K562 (cell line): ENCODE data around the gene C16orf96. TPM values are rescaled to one million over a fixed set of nuclear protein-coding genes. Genes with fewer than 3 reads are reported as not detected.
A peak's percentile ranks its signal among the peaks of the same experiment; 100 is the strongest.

ENCODE experiments used
- ATAC-seq: fragments of 200-7000 bp; cut with Tn5 transposase; 3 replicates; pipeline ENCODE4 v1.9.1; 2020; ENCODE audit warnings: moderate library complexity
- BruUV-seq: library from RNA; stranded (reverse); fragments of 400-500 nt; replicated peaks from 2 replicates; lab custom pipeline; 2021; lab: Mats Ljungman, UMichigan
- CTCF ChIA-PET: fragments of 300-600 bp; formaldehyde crosslinking; extraction: SDS; loops from one replicate; lab custom pipeline; 2021; ENCODE audit warnings: low intra/inter-chr PET ratio; lab: Yijun Ruan, JAX
- POLR2A ChIA-PET: fragments of 300-600, 350-650 bp; sonication (Branson Sonifier 250); formaldehyde crosslinking; extraction: SDS; loops from one replicate; lab custom pipeline; 2021; ENCODE audit warnings: antibody characterized with exemption, inconsistent platforms; lab: Yijun Ruan, JAX
- DNase-seq, 4 experiments: peaks; one replicate each; pipeline versions ENCODE4 v3.0.0 to v3.0.0-alpha.2; 2011 to 2018; ENCODE audit warnings: low spot score in 3 of 4, mixed read lengths in 3 of 4; ENCODE audit errors: extremely low read depth in 1 of 4
- FAIRE-seq: peaks from 2 replicates; lab custom pipeline; 2011; peaks lifted over from hg19 to GRCh38; lab: Jason Lieb, UNC
- H2AFZ ChIP-seq: 2 replicates; pipeline ENCODE4 v1.6.0; 2011; ENCODE audit warnings: low read depth, low read length, control low read depth, inconsistent platforms
- H3K27ac ChIP-seq: fragments of 200-600 bp; 3 replicates; pipeline ENCODE4 v1.8.0; 2011; ENCODE audit warnings: low read depth, mild to moderate bottlenecking, control low read depth, inconsistent platforms, low read length, moderate library complexity, mixed read lengths; ENCODE audit errors: extremely low read depth
- H3K27me3 ChIP-seq, 2 experiments: fragments of 300-600 bp in 1 of 2; 2 replicates in 1 of 2; 3 replicates in 1 of 2; pipeline versions ENCODE4 v1.6.0 to v1.8.0; 2011; ENCODE audit warnings: inconsistent platforms in 2 of 2, low read length in 2 of 2, mild to moderate bottlenecking in 1 of 2, mixed read lengths in 1 of 2, moderate library complexity in 1 of 2; ENCODE audit not compliant: control insufficient read depth in 2 of 2, insufficient read depth in 2 of 2
- H3K36me3 ChIP-seq: fragments of 300-600 bp; 3 replicates; pipeline ENCODE4 v1.8.0; 2011; ENCODE audit warnings: mild to moderate bottlenecking, low read length, inconsistent platforms; ENCODE audit not compliant: control insufficient read depth, insufficient read depth
- H3K4me1 ChIP-seq, 2 experiments: fragments of 200-600 bp in 1 of 2; replicated peaks in 1 of 2; 2 replicates in 1 of 2; 3 replicates in 1 of 2; pipeline versions ENCODE4 v1.5.1 to v1.8.0; 2011; ENCODE audit warnings: inconsistent platforms in 2 of 2, low read length in 2 of 2, mild to moderate bottlenecking in 1 of 2, mixed read lengths in 1 of 2, moderate library complexity in 1 of 2; ENCODE audit not compliant: control insufficient read depth in 2 of 2, insufficient read depth in 2 of 2
- H3K4me2 ChIP-seq: 2 replicates; pipeline ENCODE4 v1.6.1; 2011; ENCODE audit warnings: low read length, control low read depth, inconsistent platforms, mixed read lengths; ENCODE audit not compliant: insufficient read depth
- H3K4me3 ChIP-seq: fragments of 200-600 bp; sonication (generic), shearing (Covaris generic); 2 replicates; pipeline ENCODE4 v1.5.1; 2016; ENCODE audit warnings: control low read depth, inconsistent platforms
- H3K79me2 ChIP-seq: fragments of 200-600 bp; 3 replicates; pipeline ENCODE4 v1.8.0; 2011; ENCODE audit warnings: low read length, inconsistent platforms; ENCODE audit not compliant: control insufficient read depth, insufficient read depth
- H3K9ac ChIP-seq, 2 experiments: 2 replicates each; pipeline versions ENCODE4 v1.6.0 to v1.6.1; 2011; ENCODE audit warnings: low read depth in 2 of 2, low read length in 2 of 2, control low read depth in 1 of 2, inconsistent platforms in 1 of 2, mild to moderate bottlenecking in 1 of 2, mixed read lengths in 1 of 2; ENCODE audit not compliant: insufficient read depth in 1 of 2
- H3K9me1 ChIP-seq: one replicate; pipeline ENCODE4 v1.6.0; 2011; ENCODE audit warnings: inconsistent platforms, mild to moderate bottlenecking, low read length, moderate library complexity; ENCODE audit not compliant: control insufficient read depth, insufficient read depth
- H3K9me3 ChIP-seq: replicated peaks from 2 replicates; pipeline ENCODE4 v1.5.1; 2011; ENCODE audit warnings: low read depth, low read length, inconsistent platforms; ENCODE audit not compliant: control insufficient read depth, insufficient read depth
- H4K20me1 ChIP-seq: replicated peaks from 2 replicates; pipeline ENCODE4 v1.6.1; 2011; ENCODE audit warnings: low read length, inconsistent platforms, mixed read lengths; ENCODE audit not compliant: control insufficient read depth, insufficient read depth
- MCM5 ChIP-seq: fragments of 450-650 bp; IDR thresholded peaks from 2 replicates; pipeline ENCODE4 v1.6.1; 2016; ENCODE audit warnings: low read depth
- MEIS2 ChIP-seq: fragments of 450-650 bp; IDR thresholded peaks from 2 replicates; pipeline ENCODE4 v1.6.1; 2014; ENCODE audit warnings: mild to moderate bottlenecking; ENCODE audit not compliant: partially characterized antibody
- MXD1 ChIP-seq: fragments of 250-450 bp; sonication (Bioruptor Pico); IDR thresholded peaks from 2 replicates; pipeline ENCODE4 v1.8.0; 2021; ENCODE audit warnings: borderline replicate concordance, mild to moderate bottlenecking, moderate library complexity; ENCODE audit not compliant: poor library complexity, severe bottlenecking
- SREBF2 ChIP-seq: sonication (generic); formaldehyde crosslinking; IDR thresholded peaks from 2 replicates; pipeline ENCODE4 v1.4.0; 2020; ENCODE audit warnings: mild to moderate bottlenecking, missing genetic modification reagents
- TOE1 ChIP-seq, 2 experiments: fragments of 450-650 bp in 1 of 2; sonication (generic) in 1 of 2; formaldehyde crosslinking in 1 of 2; IDR thresholded peaks; 2 replicates each; pipeline versions ENCODE4 v1.7.1 to v1.8.0; 2016 to 2022; ENCODE audit warnings: borderline replicate concordance in 2 of 2, mild to moderate bottlenecking in 2 of 2, antibody characterized with exemption in 1 of 2, inconsistent platforms in 1 of 2, low read depth in 1 of 2, missing genetic modification reagents in 1 of 2, moderate library complexity in 1 of 2
- ZNF263 ChIP-seq: sonication (generic); formaldehyde crosslinking; IDR thresholded peaks from 2 replicates; pipeline ENCODE4 v1.8.0; 2022; ENCODE audit warnings: mild to moderate bottlenecking, missing genetic modification reagents, borderline replicate concordance
- ZNF79 ChIP-seq: fragments of 250-450 bp; sonication (Bioruptor Pico); IDR thresholded peaks from 2 replicates; pipeline ENCODE4 v1.4.0; 2020; ENCODE audit warnings: low read depth, mild to moderate bottlenecking, moderate library complexity
- WGBS: fragments of 100-300 bp; shearing (Covaris generic); methylation state at CpG from one replicate; pipeline ENCODE4 v1.1.6; 2016; ENCODE audit warnings: low coverage, mixed read lengths; ENCODE audit not compliant: insufficient coverage; ENCODE audit errors: missing lambda C conversion rate; 5-methylcytosine and 5-hydroxymethylcytosine counted together
- in situ Hi-C: fragments of 300-500 bp; cut with MboI; formaldehyde crosslinking; loops from 4 replicates; pipeline ENCODE4 v1.15.0; 2018; ENCODE audit warnings: inconsistent platforms, mixed read lengths
- intact Hi-C: fragments of 100-400 bp; cut with micrococcal nuclease; formaldehyde crosslinking; loops from 2 replicates; pipeline ENCODE4 v1.14.2; 2022
- polyA plus RNA-seq, 8 experiments: library from polyadenylated mRNA; depleted of rRNA in 4 of 8; stranded (reverse) in 5 of 8; unstranded in 3 of 8; fragments of >200 nt; fragmentation: Nextera tagmentation in 2 of 8; fragmentation: Illumina TruSeq in 1 of 8; extraction: Ambion mirVana in 2 of 8; extraction: Trizol in 1 of 8; gene quantifications; 2 replicates each; pipeline versions ENCODE4 v1.2.1 to v1.2.3, GENCODE V29; 2011 to 2014; ENCODE audit warnings: inconsistent platforms in 1 of 8, missing spikeins in 1 of 8
- total RNA-seq, 7 experiments: library from RNA; depleted of rRNA in 6 of 7; stranded (reverse); fragments of >200 nt in 6 of 7; fragmentation: Illumina TruSeq in 2 of 7; extraction: Trizol in 2 of 7; gene quantifications; 2 replicates each; pipeline versions ENCODE4 v1.2.1 to v1.2.3, GENCODE V29; 2011 to 2021; ENCODE audit warnings: low replicate concordance in 1 of 7
- TF ChIP-seq, protein P1 (sequence below): sonication (generic); formaldehyde crosslinking; IDR thresholded peaks from 2 replicates; pipeline ENCODE4 v1.8.1; 2023; ENCODE audit warnings: mild to moderate bottlenecking, missing genetic modification reagents
- TF ChIP-seq, protein P2 (sequence below): fragments of 250-450 bp; sonication (Bioruptor Pico); IDR thresholded peaks from 2 replicates; pipeline ENCODE4 v1.5.0; 2021

The C16orf96 gene
- total and polyA plus RNA-seq, 9 of the 15 experiments (the other 6 are each of a cell fraction or from before 2014, with no cell fraction given) = not detected

- TF ChIP-seq ZNF263 (CRISPR knock-in tag) (peak; percentile 44; the same call in 1 of the 2 replicates), TOE1 (IDR thresholded peaks at IDR 0.05; ENCODE audit: borderline replicate concordance) (0 out of 2 replicates have a peak, but pooled peaks have one; percentile 31), TOE1 (CRISPR knock-in tag; IDR thresholded peaks at IDR 0.05; ENCODE audit: borderline replicate concordance, low read depth) (no peak)
Observed at GRCh38 chr16:4525069-4525468, 31.1 kb upstream of the C16orf96 start (continued).

DNA sequence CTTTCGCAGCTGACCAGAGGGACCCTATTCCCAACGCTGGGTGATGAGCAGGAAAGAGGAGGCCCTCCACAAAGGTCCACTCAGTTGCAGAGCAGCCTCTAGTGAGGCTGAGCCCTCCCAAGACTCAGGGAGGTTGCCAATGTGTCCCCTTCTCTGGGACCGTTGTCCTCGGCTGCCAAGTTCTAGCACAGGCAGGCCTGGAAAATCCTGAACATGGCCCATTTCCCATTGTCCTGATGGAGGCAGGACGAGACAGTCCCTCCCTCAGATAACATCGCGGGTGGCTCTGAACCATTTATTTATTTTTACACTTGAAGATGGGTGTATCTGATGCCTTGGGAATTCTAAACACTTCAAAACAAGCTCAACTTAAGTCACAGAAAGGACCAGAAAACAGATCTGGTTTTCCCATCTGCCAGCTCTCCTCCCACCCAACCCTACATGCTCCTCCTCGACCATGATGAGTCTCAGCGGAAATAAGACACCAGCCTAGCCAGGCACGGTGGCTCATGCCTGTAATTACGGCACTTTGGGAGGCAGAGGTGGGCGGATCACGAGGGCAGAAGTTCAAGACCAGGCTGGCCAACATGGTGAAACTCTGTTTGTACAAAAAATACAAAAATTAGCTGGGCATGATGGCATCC is 30.4 kb upstream of the C16orf96 start:
- in situ Hi-C loops = no loop called here
- no peak for FAIRE-seq
- POLR2A ChIA-PET = interaction anchor here (0.5 to 0.9 kb wide), 3 partner anchors 11 to 25 kb away, joined by 3 to 5 read pairs (median 3); no protein-coding TSS in a partner anchor

More for the DNA sequence above, 30.4 kb upstream of the C16orf96 start:
- WGBS = 60% methylated on average over 13 of the region's 13 CpGs
- DNase-seq = no peak
- intact Hi-C loops = loop anchor here (10.0 kb wide), 1 partner anchor 429 kb away; the partner anchor contains the start of gene SEC14L5
- peaks cover 14 to 25% of the 10 kb centered on the region in 2 experiments; a peak in 4 of 5 replicates for H3K4me1 ChIP-seq
- peaks cover 0 to 4% of the 10 kb centered on the region in 2 experiments; a peak in 1 of 5 replicates for H3K27me3 ChIP-seq
- H3K9me3 ChIP-seq = no peaks in the 10 kb centered on the region
- no peak overlapping the region for H2AFZ ChIP-seq
- no peaks in the 10 kb centered on the region for H3K9me1 ChIP-seq
- BruUV-seq = no TSS peak
- H3K79me2 ChIP-seq = no peaks in the 10 kb centered on the region
- no peaks in the 10 kb centered on the region for H4K20me1 ChIP-seq
- H3K27ac ChIP-seq = no peak overlapping the region
- TF ChIP-seq, protein P1, sequence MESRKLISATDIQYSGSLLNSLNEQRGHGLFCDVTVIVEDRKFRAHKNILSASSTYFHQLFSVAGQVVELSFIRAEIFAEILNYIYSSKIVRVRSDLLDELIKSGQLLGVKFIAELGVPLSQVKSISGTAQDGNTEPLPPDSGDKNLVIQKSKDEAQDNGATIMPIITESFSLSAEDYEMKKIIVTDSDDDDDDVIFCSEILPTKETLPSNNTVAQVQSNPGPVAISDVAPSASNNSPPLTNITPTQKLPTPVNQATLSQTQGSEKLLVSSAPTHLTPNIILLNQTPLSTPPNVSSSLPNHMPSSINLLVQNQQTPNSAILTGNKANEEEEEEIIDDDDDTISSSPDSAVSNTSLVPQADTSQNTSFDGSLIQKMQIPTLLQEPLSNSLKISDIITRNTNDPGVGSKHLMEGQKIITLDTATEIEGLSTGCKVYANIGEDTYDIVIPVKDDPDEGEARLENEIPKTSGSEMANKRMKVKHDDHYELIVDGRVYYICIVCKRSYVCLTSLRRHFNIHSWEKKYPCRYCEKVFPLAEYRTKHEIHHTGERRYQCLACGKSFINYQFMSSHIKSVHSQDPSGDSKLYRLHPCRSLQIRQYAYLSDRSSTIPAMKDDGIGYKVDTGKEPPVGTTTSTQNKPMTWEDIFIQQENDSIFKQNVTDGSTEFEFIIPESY (CRISPR knock-in tag) = no peak
- TF ChIP-seq MXD1 (CRISPR knock-in tag) (no peak), MEIS2 (no peak), ZNF79 (CRISPR knock-in tag) (no peak), MCM5 (no peak), SREBF2 (no peak)
- TF ChIP-seq, protein P2, sequence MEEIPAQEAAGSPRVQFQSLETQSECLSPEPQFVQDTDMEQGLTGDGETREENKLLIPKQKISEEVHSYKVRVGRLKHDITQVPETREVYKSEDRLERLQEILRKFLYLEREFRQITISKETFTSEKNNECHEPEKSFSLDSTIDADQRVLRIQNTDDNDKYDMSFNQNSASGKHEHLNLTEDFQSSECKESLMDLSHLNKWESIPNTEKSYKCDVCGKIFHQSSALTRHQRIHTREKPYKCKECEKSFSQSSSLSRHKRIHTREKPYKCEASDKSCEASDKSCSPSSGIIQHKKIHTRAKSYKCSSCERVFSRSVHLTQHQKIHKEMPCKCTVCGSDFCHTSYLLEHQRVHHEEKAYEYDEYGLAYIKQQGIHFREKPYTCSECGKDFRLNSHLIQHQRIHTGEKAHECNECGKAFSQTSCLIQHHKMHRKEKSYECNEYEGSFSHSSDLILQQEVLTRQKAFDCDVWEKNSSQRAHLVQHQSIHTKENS (CRISPR knock-in tag) = no peak
- ATAC-seq = no peak
- H3K4me3 ChIP-seq = no peak overlapping the region
- H3K4me2 ChIP-seq = no peak overlapping the region
- peak overlapping the region in 1 of 2 experiments; percentile 56; a peak in 2 of 4 replicates for H3K9ac ChIP-seq
- CTCF ChIA-PET = no interaction called here
- no peaks in the 10 kb centered on the region for H3K36me3 ChIP-seq
